Measurements from ENCODE around the gene MAFB. TPM values are rescaled to one million over a fixed set of nuclear protein-coding genes. Genes with fewer than 3 reads are reported as not detected.

The MAFB gene
- polyA plus RNA-seq, 1 donor (not counting 4 experiments of a cell fraction or from before 2014, with no cell fraction given): 1.7 TPM

GRCh38 chr20:40715491-40715890 lies 26.5 kb upstream of the MAFB start:
- Histone ChIP-seq H3K4me3 (ENCODE audit: control insufficient read depth in 2 of 3, extremely low read depth in 1 of 3, insufficient read depth in 2 of 3, low read depth in 1 of 3, low read length in 3 of 3) (no peak overlapping the region), H3K27ac (ENCODE audit: control insufficient read depth, insufficient read depth, low read length) (no peak overlapping the region), H3K9ac (ENCODE audit: control insufficient read depth, extremely low read depth, insufficient read depth, low read length) (no peak overlapping the region), H3K27me3 (ENCODE audit: control insufficient read depth, extremely low read depth, insufficient read depth, low read length) (peaks cover 2% of the 10 kb centered on the region), H3K9me3 (ENCODE audit: control insufficient read depth, low read depth, low read length) (no peaks in the 10 kb centered on the region), H4K20me1 (ENCODE audit: control insufficient read depth, extremely low read depth, insufficient read depth, low read length) (no peaks in the 10 kb centered on the region), H2AFZ (ENCODE audit: control insufficient read depth, low read length) (no peak overlapping the region), H3K79me2 (ENCODE audit: control insufficient read depth, insufficient read depth, low read length) (no peaks in the 10 kb centered on the region), H3K4me1 (ENCODE audit: control insufficient read depth, extremely low read depth, insufficient read depth, low read length) (peaks cover 7% of the 10 kb centered on the region), H3K9me1 (ENCODE audit: control insufficient read depth, extremely low read depth, insufficient read depth, low read length) (no peaks in the 10 kb centered on the region), H3K36me3 (ENCODE audit: control insufficient read depth in 2 of 2, extremely low read depth in 1 of 2, insufficient read depth in 2 of 2, low read length in 2 of 2) (no peaks in the 10 kb centered on the region), H3K4me2 (ENCODE audit: control insufficient read depth, extremely low read depth, insufficient read depth, low read depth, low read length) (no peak overlapping the region)
- no peak for DNase-seq (ENCODE audit: low read depth, low spot score)
- TF ChIP-seq CTCF (optimal IDR thresholded peaks at IDR 0.05 in 1 of 3, IDR thresholded peaks at IDR 0.05 in 1 of 3, conservative IDR thresholded peaks at IDR 0.05 in 1 of 3; ENCODE audit: extremely low read depth in 1 of 3, insufficient read depth in 2 of 3, low read length in 3 of 3) (no peak), EZH2 (IDR thresholded peaks at IDR 0.05; ENCODE audit: low read length) (no peak)
- dilution Hi-C loops (cut with MboI; ENCODE audit: extremely low pct_ligation_motif_present, low sequenced_read_pairs): no loop called here
- no peak for FAIRE-seq

GRCh38 chr20:40714916-40715315 lies 25.9 kb upstream of the MAFB start:
- Histone ChIP-seq H4K20me1 (ENCODE audit: control insufficient read depth, extremely low read depth, insufficient read depth, low read length) (no peaks in the 10 kb centered on the region), H3K4me2 (ENCODE audit: control insufficient read depth, extremely low read depth, insufficient read depth, low read depth, low read length) (no peak overlapping the region), H3K9ac (ENCODE audit: control insufficient read depth, extremely low read depth, insufficient read depth, low read length) (no peak overlapping the region), H2AFZ (ENCODE audit: control insufficient read depth, low read length) (no peak overlapping the region), H3K9me3 (ENCODE audit: control insufficient read depth, low read depth, low read length) (no peaks in the 10 kb centered on the region), H3K9me1 (ENCODE audit: control insufficient read depth, extremely low read depth, insufficient read depth, low read length) (no peaks in the 10 kb centered on the region), H3K27me3 (ENCODE audit: control insufficient read depth, extremely low read depth, insufficient read depth, low read length) (peaks cover 3% of the 10 kb centered on the region), H3K79me2 (ENCODE audit: control insufficient read depth, insufficient read depth, low read length) (no peaks in the 10 kb centered on the region), H3K4me3 (ENCODE audit: control insufficient read depth in 2 of 3, extremely low read depth in 1 of 3, insufficient read depth in 2 of 3, low read depth in 1 of 3, low read length in 3 of 3) (no peak overlapping the region), H3K4me1 (ENCODE audit: control insufficient read depth, extremely low read depth, insufficient read depth, low read length) (peaks cover 7% of the 10 kb centered on the region), H3K36me3 (ENCODE audit: control insufficient read depth in 2 of 2, extremely low read depth in 1 of 2, insufficient read depth in 2 of 2, low read length in 2 of 2) (no peaks in the 10 kb centered on the region), H3K27ac (ENCODE audit: control insufficient read depth, insufficient read depth, low read length) (no peak overlapping the region)
- FAIRE-seq (no peak), DNase-seq (ENCODE audit: low read depth, low spot score) (no peak)
- dilution Hi-C loops (cut with MboI; ENCODE audit: extremely low pct_ligation_motif_present, low sequenced_read_pairs): no loop called here
- TF ChIP-seq EZH2 (IDR thresholded peaks at IDR 0.05; ENCODE audit: low read length) (no peak), CTCF (optimal IDR thresholded peaks at IDR 0.05 in 1 of 3, IDR thresholded peaks at IDR 0.05 in 1 of 3, conservative IDR thresholded peaks at IDR 0.05 in 1 of 3; ENCODE audit: extremely low read depth in 1 of 3, insufficient read depth in 2 of 3, low read length in 3 of 3) (no peak)
